ENCODE results near the gene HEPHL1. TPM values are rescaled to one million over a fixed set of nuclear protein-coding genes. Genes with fewer than 3 reads are reported as not detected.

Gene HEPHL1
- total RNA-seq, 2 donors from 2014 or later: 0.09 to 0.17 TPM

DNA sequence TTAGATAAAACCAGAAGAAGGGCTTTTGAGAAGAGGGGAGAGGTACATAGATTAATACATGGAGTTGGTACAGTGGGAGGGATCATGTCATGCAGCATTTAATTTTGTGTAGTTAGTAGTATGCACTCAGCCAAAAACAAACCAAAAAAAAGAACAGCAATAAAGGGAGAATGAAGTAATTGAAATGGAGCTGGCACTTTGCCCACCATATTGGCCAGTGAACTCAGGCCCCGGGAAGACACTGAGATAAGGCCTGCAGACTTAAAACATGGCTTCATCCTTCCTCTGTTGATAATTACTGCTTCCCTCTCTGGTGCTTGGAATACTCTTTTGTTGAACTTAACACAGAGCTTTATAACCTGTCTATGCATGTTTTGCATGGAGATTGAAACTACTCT, 110.6 kb downstream of the HEPHL1 start:
- H3K4me1 ChIP-seq (replicated peaks): peaks cover 6% of the 10 kb centered on the region
- no peak overlapping the region for H3K27ac ChIP-seq
- no peaks in the 10 kb centered on the region for H3K27me3 ChIP-seq (replicated peaks; ENCODE audit: insufficient read depth)
- TF ChIP-seq POLR2AphosphoS5 (IDR thresholded peaks at IDR 0.05) (no peak), POLR2A (IDR thresholded peaks at IDR 0.05) (no peak)
- TF ChIP-seq, protein P1, sequence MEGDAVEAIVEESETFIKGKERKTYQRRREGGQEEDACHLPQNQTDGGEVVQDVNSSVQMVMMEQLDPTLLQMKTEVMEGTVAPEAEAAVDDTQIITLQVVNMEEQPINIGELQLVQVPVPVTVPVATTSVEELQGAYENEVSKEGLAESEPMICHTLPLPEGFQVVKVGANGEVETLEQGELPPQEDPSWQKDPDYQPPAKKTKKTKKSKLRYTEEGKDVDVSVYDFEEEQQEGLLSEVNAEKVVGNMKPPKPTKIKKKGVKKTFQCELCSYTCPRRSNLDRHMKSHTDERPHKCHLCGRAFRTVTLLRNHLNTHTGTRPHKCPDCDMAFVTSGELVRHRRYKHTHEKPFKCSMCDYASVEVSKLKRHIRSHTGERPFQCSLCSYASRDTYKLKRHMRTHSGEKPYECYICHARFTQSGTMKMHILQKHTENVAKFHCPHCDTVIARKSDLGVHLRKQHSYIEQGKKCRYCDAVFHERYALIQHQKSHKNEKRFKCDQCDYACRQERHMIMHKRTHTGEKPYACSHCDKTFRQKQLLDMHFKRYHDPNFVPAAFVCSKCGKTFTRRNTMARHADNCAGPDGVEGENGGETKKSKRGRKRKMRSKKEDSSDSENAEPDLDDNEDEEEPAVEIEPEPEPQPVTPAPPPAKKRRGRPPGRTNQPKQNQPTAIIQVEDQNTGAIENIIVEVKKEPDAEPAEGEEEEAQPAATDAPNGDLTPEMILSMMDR (IDR thresholded peaks at IDR 0.05): no peak
- no peak overlapping the region for H3K4me3 ChIP-seq
- 10% methylated on average over 1 of the region's 1 CpG for WGBS
- no peaks in the 10 kb centered on the region for H3K9me3 ChIP-seq
- no peak for DNase-seq (ENCODE audit: low spot score)
- no peaks in the 10 kb centered on the region for H3K36me3 ChIP-seq
- intact Hi-C loops (cut with DNase I): no loop called here

DNA sequence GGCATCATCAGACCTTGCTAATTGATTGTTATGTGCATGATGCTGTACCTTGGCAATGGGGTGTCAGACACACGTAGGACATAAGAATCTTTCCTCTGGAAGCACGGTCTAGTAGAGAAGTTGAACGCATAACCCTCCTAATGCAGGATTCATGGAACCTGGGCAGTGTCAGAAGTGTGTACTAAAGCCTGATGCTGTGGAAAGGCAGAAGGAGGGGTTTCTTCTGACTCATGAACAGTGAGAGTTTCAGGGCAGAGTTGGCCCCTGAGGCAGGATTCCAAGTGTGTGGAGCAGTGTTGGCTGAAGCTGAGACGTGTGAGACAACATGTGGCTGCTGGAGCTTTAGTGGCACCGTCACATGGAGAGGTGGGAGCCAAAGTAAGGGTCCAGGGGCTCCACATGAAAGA, 111.0 kb downstream of the HEPHL1 start:
- Histone ChIP-seq H3K4me3 (no peak overlapping the region), H3K27ac (no peak overlapping the region), H3K36me3 (no peaks in the 10 kb centered on the region), H3K4me1 (replicated peaks) (peaks cover 6% of the 10 kb centered on the region), H3K9me3 (no peaks in the 10 kb centered on the region), H3K27me3 (replicated peaks; ENCODE audit: insufficient read depth) (no peaks in the 10 kb centered on the region)
- DNase-seq (ENCODE audit: low spot score): no peak
- intact Hi-C loops (cut with DNase I): no loop called here
- TF ChIP-seq POLR2AphosphoS5 (IDR thresholded peaks at IDR 0.05): no peak
- TF ChIP-seq POLR2A (IDR thresholded peaks at IDR 0.05): no peak
- TF ChIP-seq, protein P1 (IDR thresholded peaks at IDR 0.05): no peak
- 56% methylated on average over 5 of the region's 5 CpGs for WGBS

DNA sequence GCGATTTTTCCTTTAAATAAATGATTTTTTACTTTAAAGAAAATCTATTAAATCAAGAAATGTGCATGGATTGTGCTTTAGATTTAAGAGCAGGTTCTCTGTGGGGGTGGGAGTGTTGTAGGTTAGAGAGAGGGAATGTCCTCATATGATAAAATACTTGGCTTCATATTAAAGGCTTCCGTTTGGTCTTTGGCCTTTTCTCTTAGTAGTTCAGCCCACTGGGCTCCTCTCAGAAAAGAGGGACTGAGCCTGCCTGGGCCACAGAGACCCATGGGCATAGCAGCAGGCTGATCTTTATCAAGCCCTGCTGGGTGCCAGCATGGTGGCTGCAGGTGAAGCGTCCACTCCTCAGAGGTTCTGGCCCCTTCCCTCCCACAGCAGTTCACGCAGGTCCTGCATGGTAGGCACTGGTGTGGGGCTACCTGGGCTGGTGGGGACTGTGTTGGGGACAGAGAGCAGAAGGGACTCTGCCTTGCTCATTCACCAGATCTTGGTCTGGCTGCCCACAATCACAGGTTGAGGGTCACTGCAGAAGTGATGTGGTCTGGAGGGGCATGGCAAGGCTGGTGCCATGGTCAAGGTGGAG, 111.8 kb downstream of the HEPHL1 start:
- TF ChIP-seq POLR2A (IDR thresholded peaks at IDR 0.05) (no peak), POLR2AphosphoS5 (IDR thresholded peaks at IDR 0.05) (no peak)
- TF ChIP-seq, protein P1 (IDR thresholded peaks at IDR 0.05): no peak
- H3K27ac ChIP-seq: no peak overlapping the region
- 95% methylated on average over 4 of the region's 4 CpGs for WGBS
- DNase-seq (ENCODE audit: low spot score): no peak
- intact Hi-C loops (cut with DNase I): loop anchor here (1.0 kb wide), 1 partner anchor 11 kb away; no protein-coding TSS in a partner anchor
- no peaks in the 10 kb centered on the region for H3K27me3 ChIP-seq (replicated peaks; ENCODE audit: insufficient read depth)
- no peaks in the 10 kb centered on the region for H3K36me3 ChIP-seq
- H3K9me3 ChIP-seq: no peaks in the 10 kb centered on the region
- peaks cover 6% of the 10 kb centered on the region for H3K4me1 ChIP-seq (replicated peaks)
- H3K4me3 ChIP-seq: no peak overlapping the region

DNA sequence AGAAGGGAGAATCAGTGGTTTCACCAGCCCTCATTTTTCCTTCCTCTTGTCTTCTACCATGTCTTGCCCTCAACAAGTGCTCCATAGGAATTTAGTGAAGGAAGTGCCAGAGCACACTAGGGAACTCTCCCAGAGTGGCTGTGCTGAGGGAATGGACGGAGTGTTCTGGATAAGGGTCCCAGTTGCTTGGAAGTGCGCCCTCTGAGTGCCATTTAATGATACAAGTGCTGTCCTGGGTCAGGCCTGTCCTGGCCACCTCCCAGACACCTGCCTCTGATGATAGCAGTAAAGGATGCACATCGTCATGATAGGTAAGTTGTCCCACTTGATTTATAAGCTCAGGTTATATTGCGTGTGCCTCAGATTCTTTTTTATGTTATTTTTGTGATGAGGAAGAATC, 112.6 kb downstream of the HEPHL1 start:
- no peak for DNase-seq (ENCODE audit: low spot score)
- 82% methylated on average over 4 of the region's 4 CpGs for WGBS
- Histone ChIP-seq H3K4me3 (no peak overlapping the region), H3K9me3 (no peaks in the 10 kb centered on the region), H3K4me1 (replicated peaks) (peaks cover 6% of the 10 kb centered on the region), H3K27me3 (replicated peaks; ENCODE audit: insufficient read depth) (no peaks in the 10 kb centered on the region), H3K27ac (no peak overlapping the region), H3K36me3 (no peaks in the 10 kb centered on the region)
- TF ChIP-seq POLR2A (IDR thresholded peaks at IDR 0.05) (no peak), POLR2AphosphoS5 (IDR thresholded peaks at IDR 0.05) (no peak)
- TF ChIP-seq, protein P1 (IDR thresholded peaks at IDR 0.05): no peak
- intact Hi-C loops (cut with DNase I): loop anchor here (1.0 kb wide), 1 partner anchor 11 kb away; no protein-coding TSS in a partner anchor
